Measurements from ENCODE around the gene ILRUN.
A peak's percentile ranks its signal among the peaks of the same experiment; 100 is the strongest.
"Not testable (repeated sequence)": the region's sequence is repeated elsewhere in the genome, so short reads cannot be mapped to it uniquely, and the experiment has no call there.

Gene ILRUN

GRCh38 chr6:34688956-34689355, 7.6 kb downstream of the ILRUN start:
- CTCF ChIA-PET = no interaction called here
- DNase-seq (ENCODE audit: extremely low spot score) = no peak
- TF ChIP-seq SUZ12 (IDR thresholded peaks at IDR 0.05) = no peak
- no peak for TF ChIP-seq PKNOX1 (IDR thresholded peaks at IDR 0.05)
- no peak for TF ChIP-seq FOXK2 (IDR thresholded peaks at IDR 0.05)
- no peak for TF ChIP-seq L3MBTL2 (conservative IDR thresholded peaks at IDR 0.05)
- no peak for TF ChIP-seq CTBP1 (IDR thresholded peaks at IDR 0.05; ENCODE audit: borderline replicate concordance)
- no peak for TF ChIP-seq ELF4 (IDR thresholded peaks at IDR 0.05)
- TF ChIP-seq BHLHE40 (IDR thresholded peaks at IDR 0.05; ENCODE audit: borderline replicate concordance) = no peak
- TF ChIP-seq LEF1 (IDR thresholded peaks at IDR 0.05; ENCODE audit: borderline replicate concordance) = no peak
- TF ChIP-seq TARDBP (IDR thresholded peaks at IDR 0.05) = no peak
- no peak for TF ChIP-seq SP1 (IDR thresholded peaks at IDR 0.05)
- no peak for TF ChIP-seq ARNT (IDR thresholded peaks at IDR 0.05)
- TF ChIP-seq HDGF (IDR thresholded peaks at IDR 0.05; ENCODE audit: borderline replicate concordance) = no peak
- no peak for TF ChIP-seq FOXA1 (IDR thresholded peaks at IDR 0.05)
- no peak for TF ChIP-seq ZNF384 (IDR thresholded peaks at IDR 0.05)
- no peak for TF ChIP-seq NFRKB (IDR thresholded peaks at IDR 0.05)
- no peak for TF ChIP-seq FOXM1 (IDR thresholded peaks at IDR 0.05; ENCODE audit: borderline replicate concordance)
- POLR2A ChIA-PET = no interaction called here

DNA sequence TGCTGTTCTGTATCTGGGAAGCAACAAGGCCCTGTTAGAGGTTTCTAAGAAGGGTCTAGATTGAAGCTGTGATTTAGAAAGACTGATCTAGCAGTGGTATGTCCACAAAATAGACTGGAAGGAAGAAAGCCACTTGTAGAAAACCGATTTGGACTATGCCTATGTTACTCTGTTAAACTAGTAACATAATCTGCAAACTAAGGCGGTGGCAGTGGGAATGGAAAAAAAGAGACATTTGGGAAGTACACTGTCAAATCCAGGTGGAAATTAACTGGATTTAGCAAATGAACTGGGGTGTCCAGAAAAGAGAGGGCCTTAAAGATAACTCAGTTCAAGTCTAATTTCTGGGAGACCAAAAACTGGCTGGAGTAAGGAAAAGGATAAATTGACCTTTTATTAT, 11.6 kb downstream of the ILRUN start:
- POLR2A ChIA-PET = no interaction called here
- CTCF ChIA-PET = interaction anchor here (0.6 kb wide), 1 partner anchor 10 kb away, joined by 3 read pairs; no protein-coding TSS in a partner anchor
- TF ChIP-seq SP1 (IDR thresholded peaks at IDR 0.05) (no peak), FOXK2 (IDR thresholded peaks at IDR 0.05) (no peak), PKNOX1 (IDR thresholded peaks at IDR 0.05) (no peak), HDGF (IDR thresholded peaks at IDR 0.05; ENCODE audit: borderline replicate concordance) (no peak), BHLHE40 (IDR thresholded peaks at IDR 0.05; ENCODE audit: borderline replicate concordance) (no peak), FOXA1 (IDR thresholded peaks at IDR 0.05) (no peak), ELF4 (IDR thresholded peaks at IDR 0.05) (no peak), SUZ12 (IDR thresholded peaks at IDR 0.05) (no peak), NFRKB (IDR thresholded peaks at IDR 0.05) (no peak), LEF1 (IDR thresholded peaks at IDR 0.05; ENCODE audit: borderline replicate concordance) (no peak), TARDBP (IDR thresholded peaks at IDR 0.05) (no peak), FOXM1 (IDR thresholded peaks at IDR 0.05; ENCODE audit: borderline replicate concordance) (no peak), L3MBTL2 (conservative IDR thresholded peaks at IDR 0.05) (no peak), CTBP1 (IDR thresholded peaks at IDR 0.05; ENCODE audit: borderline replicate concordance) (no peak), ARNT (IDR thresholded peaks at IDR 0.05) (no peak), ZNF384 (IDR thresholded peaks at IDR 0.05) (no peak)
- no peak for DNase-seq (ENCODE audit: extremely low spot score)

DNA sequence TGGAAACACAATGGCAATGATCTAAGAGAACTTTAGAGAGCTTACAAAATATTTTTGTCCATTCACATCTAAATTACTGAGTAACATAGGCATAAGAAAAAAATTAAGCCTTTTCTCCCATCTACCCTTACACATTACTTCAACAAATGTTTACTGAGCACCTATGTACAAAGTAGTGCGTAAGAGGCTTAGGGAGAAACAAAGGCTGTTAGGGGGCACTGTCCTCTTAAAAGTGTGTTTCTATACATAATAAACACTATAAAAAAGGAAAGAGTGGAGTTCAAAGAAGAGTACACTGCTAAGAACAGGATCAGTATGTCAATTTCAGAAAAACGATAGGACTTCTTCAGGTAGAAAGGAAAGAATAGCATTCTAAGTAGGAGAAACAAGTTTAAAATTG, 12.2 kb downstream of the ILRUN start:
- TF ChIP-seq LEF1 (IDR thresholded peaks at IDR 0.05; ENCODE audit: borderline replicate concordance) (no peak), CTBP1 (IDR thresholded peaks at IDR 0.05; ENCODE audit: borderline replicate concordance) (no peak), FOXA1 (IDR thresholded peaks at IDR 0.05) (no peak), FOXM1 (IDR thresholded peaks at IDR 0.05; ENCODE audit: borderline replicate concordance) (no peak), PKNOX1 (IDR thresholded peaks at IDR 0.05) (no peak), SP1 (IDR thresholded peaks at IDR 0.05) (no peak), BHLHE40 (IDR thresholded peaks at IDR 0.05; ENCODE audit: borderline replicate concordance) (no peak), L3MBTL2 (conservative IDR thresholded peaks at IDR 0.05) (no peak), ARNT (IDR thresholded peaks at IDR 0.05) (no peak), FOXK2 (IDR thresholded peaks at IDR 0.05) (no peak), HDGF (IDR thresholded peaks at IDR 0.05; ENCODE audit: borderline replicate concordance) (no peak), ELF4 (IDR thresholded peaks at IDR 0.05) (no peak), SUZ12 (IDR thresholded peaks at IDR 0.05) (no peak), NFRKB (IDR thresholded peaks at IDR 0.05) (no peak), TARDBP (IDR thresholded peaks at IDR 0.05) (no peak), ZNF384 (IDR thresholded peaks at IDR 0.05) (no peak)
- ChIA-PET POLR2A (no interaction called here), CTCF (no interaction called here)
- no peak for DNase-seq (ENCODE audit: extremely low spot score)

GRCh38 chr6:34680802-34681515, 15.6 kb downstream of the ILRUN start:
- POLR2A ChIA-PET = no interaction called here
- DNase-seq (ENCODE audit: extremely low spot score) = no peak
- CTCF ChIA-PET = no interaction called here
- TF ChIP-seq SUZ12 (IDR thresholded peaks at IDR 0.05) (no peak), FOXA1 (IDR thresholded peaks at IDR 0.05) (no peak), L3MBTL2 (conservative IDR thresholded peaks at IDR 0.05) (no peak), ELF4 (IDR thresholded peaks at IDR 0.05) (no peak), FOXK2 (IDR thresholded peaks at IDR 0.05) (no peak), FOXM1 (IDR thresholded peaks at IDR 0.05; ENCODE audit: borderline replicate concordance) (no peak), HDGF (IDR thresholded peaks at IDR 0.05; ENCODE audit: borderline replicate concordance) (no peak), TARDBP (IDR thresholded peaks at IDR 0.05) (no peak), ARNT (IDR thresholded peaks at IDR 0.05) (no peak), SP1 (IDR thresholded peaks at IDR 0.05) (no peak), NFRKB (IDR thresholded peaks at IDR 0.05) (no peak), BHLHE40 (IDR thresholded peaks at IDR 0.05; ENCODE audit: borderline replicate concordance) (no peak), PKNOX1 (IDR thresholded peaks at IDR 0.05) (no peak), ZNF384 (IDR thresholded peaks at IDR 0.05) (no peak), CTBP1 (IDR thresholded peaks at IDR 0.05; ENCODE audit: borderline replicate concordance) (no peak), LEF1 (IDR thresholded peaks at IDR 0.05; ENCODE audit: borderline replicate concordance) (no peak)

GRCh38 chr6:34680313-34680712, 16.3 kb downstream of the ILRUN start:
- POLR2A ChIA-PET = interaction anchor here (1.0 kb wide), 1 partner anchor 16 kb away, joined by 3 read pairs; the partner anchor contains the start of gene ILRUN
- DNase-seq (ENCODE audit: extremely low spot score); CTCF ChIA-PET: not testable (repeated sequence)
- TF ChIP-seq PKNOX1 (IDR thresholded peaks at IDR 0.05) = peak; percentile 55
